ENCODE measurements around the gene MLH3. TPM values are rescaled to one million over a fixed set of nuclear protein-coding genes. Genes with fewer than 3 reads are reported as not detected.

Gene MLH3
- total RNA-seq, 4 donors from 2014 or later = 26.4 to 48.1 (median 36.0) TPM

DNA sequence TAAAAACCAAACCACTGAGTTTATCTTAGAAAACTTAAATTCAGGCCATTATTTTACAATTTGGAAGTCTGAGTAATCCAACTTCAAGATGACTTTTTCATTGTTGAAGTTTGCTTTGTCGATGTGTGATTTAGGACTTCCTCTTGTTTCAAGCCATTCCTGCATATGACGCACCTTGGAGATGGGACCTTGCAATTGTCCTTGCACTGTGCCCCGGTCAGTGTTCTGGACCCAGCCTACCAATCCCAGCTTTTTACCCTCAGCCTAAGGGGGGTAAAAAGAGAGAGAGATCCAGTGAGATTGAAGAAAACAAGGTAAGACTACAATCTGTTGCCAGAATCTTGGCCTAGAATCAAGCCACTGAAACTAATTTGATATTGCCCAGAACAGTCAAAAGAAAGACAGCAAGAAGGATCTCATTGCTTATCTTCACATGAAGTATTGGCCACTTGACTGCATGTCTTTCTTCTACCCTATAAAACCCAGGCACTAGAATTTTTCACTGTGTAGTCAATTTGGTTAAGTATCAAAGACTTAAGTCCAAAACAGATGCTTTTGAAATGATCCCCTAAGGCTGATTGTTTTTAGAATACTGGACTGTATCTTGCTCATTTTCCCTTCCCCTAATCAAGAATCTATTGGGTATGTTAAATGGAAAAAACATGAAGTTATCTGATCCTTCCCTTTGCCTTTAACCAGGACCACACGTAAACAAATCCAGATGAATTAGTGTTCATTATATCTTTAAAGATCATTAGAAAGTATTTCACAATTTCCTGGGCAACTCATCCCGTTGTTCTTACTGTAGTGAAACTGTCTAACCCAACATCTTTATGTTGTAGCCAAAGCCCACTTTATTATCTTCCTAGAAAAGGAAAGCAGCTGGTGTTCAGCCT lies 2.4 kb upstream of the MLH3 start:
- Histone ChIP-seq H3K27ac (no peak overlapping the region), H3K4me1 (peaks cover 0 to 23% (median 15%) of the 10 kb centered on the region in 4 donors), H3K4me3 (no peak overlapping the region), H3K9me3 (no peaks in the 10 kb centered on the region), H3K27me3 (no peaks in the 10 kb centered on the region), H3K36me3 (no peaks in the 10 kb centered on the region)
- WGBS, 2 donors = 66 to 67% methylated on average over 5 of the region's 5 CpGs
- TF ChIP-seq, protein P1, sequence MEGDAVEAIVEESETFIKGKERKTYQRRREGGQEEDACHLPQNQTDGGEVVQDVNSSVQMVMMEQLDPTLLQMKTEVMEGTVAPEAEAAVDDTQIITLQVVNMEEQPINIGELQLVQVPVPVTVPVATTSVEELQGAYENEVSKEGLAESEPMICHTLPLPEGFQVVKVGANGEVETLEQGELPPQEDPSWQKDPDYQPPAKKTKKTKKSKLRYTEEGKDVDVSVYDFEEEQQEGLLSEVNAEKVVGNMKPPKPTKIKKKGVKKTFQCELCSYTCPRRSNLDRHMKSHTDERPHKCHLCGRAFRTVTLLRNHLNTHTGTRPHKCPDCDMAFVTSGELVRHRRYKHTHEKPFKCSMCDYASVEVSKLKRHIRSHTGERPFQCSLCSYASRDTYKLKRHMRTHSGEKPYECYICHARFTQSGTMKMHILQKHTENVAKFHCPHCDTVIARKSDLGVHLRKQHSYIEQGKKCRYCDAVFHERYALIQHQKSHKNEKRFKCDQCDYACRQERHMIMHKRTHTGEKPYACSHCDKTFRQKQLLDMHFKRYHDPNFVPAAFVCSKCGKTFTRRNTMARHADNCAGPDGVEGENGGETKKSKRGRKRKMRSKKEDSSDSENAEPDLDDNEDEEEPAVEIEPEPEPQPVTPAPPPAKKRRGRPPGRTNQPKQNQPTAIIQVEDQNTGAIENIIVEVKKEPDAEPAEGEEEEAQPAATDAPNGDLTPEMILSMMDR (IDR thresholded peaks at IDR 0.05) = no peak
- TF ChIP-seq POLR2A (IDR thresholded peaks at IDR 0.05) (no peak), EP300 (IDR thresholded peaks at IDR 0.05) (no peak)
- DNase-seq (ENCODE audit: low spot score in 2 of 2) = no peak

DNA sequence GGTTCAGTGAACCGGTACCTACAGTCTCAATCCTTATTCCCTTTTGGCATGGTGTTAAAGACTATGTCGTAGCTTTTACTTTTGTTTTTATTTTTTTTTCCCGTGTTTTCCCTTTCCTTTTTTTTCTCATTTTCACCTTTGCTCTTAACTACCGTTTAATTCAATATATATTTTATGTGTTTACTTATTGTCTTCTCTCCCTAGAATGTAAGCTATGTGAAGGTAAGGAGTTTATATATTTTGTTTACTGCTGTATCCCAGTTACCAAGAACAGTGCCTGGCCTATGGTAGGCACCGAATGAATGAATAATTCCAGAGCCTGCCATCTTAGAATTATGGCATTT lies 261 bp upstream of the MLH3 start:
- WGBS, 2 donors = 21 to 26% methylated on average over 5 of the region's 5 CpGs

DNA sequence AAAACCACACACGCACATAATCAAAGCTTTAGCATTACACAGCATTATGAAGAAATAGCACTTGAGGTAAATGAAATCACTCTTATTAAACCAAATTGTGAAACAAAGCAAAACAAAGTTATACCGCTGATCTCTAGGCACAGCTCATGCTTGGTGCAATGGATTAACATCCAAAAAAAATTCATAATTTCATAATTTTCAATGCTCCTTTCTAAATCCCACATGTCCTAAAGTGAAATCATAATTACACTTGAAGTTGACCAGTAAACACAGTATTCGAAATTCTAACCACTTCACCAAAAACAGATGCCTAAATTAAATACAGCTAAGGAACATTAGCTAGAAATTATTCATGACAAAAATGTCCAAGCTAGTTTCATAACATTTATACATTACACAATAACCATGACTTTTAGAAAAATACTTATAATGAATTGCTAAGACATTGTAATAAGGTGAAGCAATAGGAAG lies 1.5 kb downstream of the MLH3 start:
- peak overlapping the region; percentile 55 to 96 (median 78) for H3K27ac ChIP-seq
- DNase-seq (ENCODE audit: low spot score in 2 of 2) = no peak
- H3K9me3 ChIP-seq = no peaks in the 10 kb centered on the region
- no peaks in the 10 kb centered on the region for H3K36me3 ChIP-seq
- peak overlapping the region in 1 of 4 donors; percentile 0 for H3K4me3 ChIP-seq
- H3K4me1 ChIP-seq = peaks cover 0 to 54% (median 23%) of the 10 kb centered on the region in 4 donors
- 73% methylated on average over 3 of the region's 3 CpGs for WGBS, 2 donors
- TF ChIP-seq POLR2A (IDR thresholded peaks at IDR 0.05) (no peak), EP300 (IDR thresholded peaks at IDR 0.05) (peak in 1 of 2 donors; percentile 60)
- TF ChIP-seq, protein P1 (IDR thresholded peaks at IDR 0.05) = no peak
- H3K27me3 ChIP-seq = no peaks in the 10 kb centered on the region

More for the DNA sequence above, 261 bp upstream of the MLH3 start:
- Histone ChIP-seq H3K4me1 (peaks cover 0 to 43% (median 23%) of the 10 kb centered on the region in 4 donors), H3K27ac (peak overlapping the region; percentile 89 to 96 (median 92)), H3K9me3 (no peaks in the 10 kb centered on the region), H3K36me3 (no peaks in the 10 kb centered on the region), H3K4me3 (peak overlapping the region; percentile 62 to 86 (median 70)), H3K27me3 (no peaks in the 10 kb centered on the region)
- TF ChIP-seq, protein P1 (IDR thresholded peaks at IDR 0.05) = no peak
- TF ChIP-seq POLR2A (IDR thresholded peaks at IDR 0.05) = no peak
- TF ChIP-seq EP300 (IDR thresholded peaks at IDR 0.05) = no peak
- no peak for DNase-seq (ENCODE audit: low spot score in 2 of 2)

DNA sequence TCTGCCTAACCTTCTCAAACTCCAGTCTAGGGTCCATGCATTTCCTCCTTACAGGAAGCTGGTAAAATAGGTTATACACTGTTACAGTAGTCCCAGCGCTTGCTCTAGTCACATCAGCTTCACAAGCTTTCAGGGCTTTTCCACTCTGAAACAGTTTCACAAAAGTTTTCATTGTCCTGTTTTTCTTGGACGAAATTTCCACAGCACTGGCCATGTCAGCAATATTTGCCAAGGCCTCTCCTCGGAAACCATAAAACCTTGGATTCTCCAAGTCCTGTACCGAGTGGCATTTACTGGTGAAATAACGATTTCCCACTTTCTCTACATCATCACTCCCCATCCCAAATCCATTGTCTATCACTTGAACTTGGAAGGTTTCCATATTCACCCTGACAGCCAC lies 2.1 kb downstream of the MLH3 start:
- Histone ChIP-seq H3K27me3 (no peaks in the 10 kb centered on the region), H3K27ac (peak overlapping the region; percentile 55 to 93 (median 75)), H3K4me1 (peaks cover 0 to 60% (median 23%) of the 10 kb centered on the region in 4 donors), H3K36me3 (no peaks in the 10 kb centered on the region), H3K4me3 (peak overlapping the region in 2 of 4 donors; percentile 0 to 2), H3K9me3 (no peaks in the 10 kb centered on the region)
- TF ChIP-seq POLR2A (IDR thresholded peaks at IDR 0.05) = no peak
- TF ChIP-seq, protein P1 (IDR thresholded peaks at IDR 0.05) = no peak
- TF ChIP-seq EP300 (IDR thresholded peaks at IDR 0.05) = no peak
- 17 to 50% methylated on average over 5 of the region's 5 CpGs for WGBS, 2 donors
- DNase-seq (ENCODE audit: low spot score in 2 of 2) = peak in 1 of 2 donors; percentile 29

DNA sequence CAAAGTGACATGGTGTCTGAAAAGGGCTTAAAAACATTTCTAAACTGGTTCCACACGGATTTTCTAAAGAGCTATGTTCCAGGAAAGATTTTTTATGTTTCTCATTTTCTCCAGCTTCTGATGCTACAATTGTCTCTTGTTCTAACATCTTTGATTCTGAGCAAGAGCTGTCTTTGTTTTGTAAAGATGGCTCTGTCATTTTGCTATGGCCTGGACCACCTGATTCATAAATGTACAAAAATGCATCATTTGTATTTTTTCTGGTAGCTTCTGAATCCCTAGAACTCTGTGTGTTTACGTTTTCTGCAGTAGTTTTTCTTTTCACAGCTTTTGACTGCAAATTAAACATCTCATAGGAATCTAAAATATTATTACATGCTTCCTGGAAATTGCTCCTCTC lies 3.2 kb downstream of the MLH3 start:
- 48 to 51% methylated on average over 2 of the region's 2 CpGs for WGBS, 2 donors
- Histone ChIP-seq H3K27ac (peak overlapping the region in 2 of 4 donors; percentile 44 to 93), H3K4me1 (peaks cover 0 to 62% (median 23%) of the 10 kb centered on the region in 4 donors), H3K9me3 (no peaks in the 10 kb centered on the region), H3K36me3 (no peaks in the 10 kb centered on the region), H3K27me3 (no peaks in the 10 kb centered on the region), H3K4me3 (no peak overlapping the region)
- DNase-seq (ENCODE audit: low spot score in 2 of 2) = no peak
- no peak for TF ChIP-seq EP300 (IDR thresholded peaks at IDR 0.05)
- TF ChIP-seq POLR2A (IDR thresholded peaks at IDR 0.05) = no peak
- TF ChIP-seq, protein P1 (IDR thresholded peaks at IDR 0.05) = no peak

Data from tibial nerve (tissue), 4 donors.